HG02852 (cell line): ENCODE measurements around the gene TPM2.

Source experiments
- ATAC-seq: cut with Tn5 transposase; IDR thresholded peaks from one replicate; pipeline ENCODE4 v1.9.1; 2021; ENCODE audit warnings: mild to moderate bottlenecking, moderate library complexity; ENCODE audit not compliant: unreplicated experiment

Gene TPM2

GRCh38 chr9:35689542-35690293 lies at the start of gene TPM2:
TSS of gene TPM2 (minus strand) at chr9:35689925. CDS start at chr9:35689817, 108 bp downstream.
- ATAC-seq: no peak

DNA sequence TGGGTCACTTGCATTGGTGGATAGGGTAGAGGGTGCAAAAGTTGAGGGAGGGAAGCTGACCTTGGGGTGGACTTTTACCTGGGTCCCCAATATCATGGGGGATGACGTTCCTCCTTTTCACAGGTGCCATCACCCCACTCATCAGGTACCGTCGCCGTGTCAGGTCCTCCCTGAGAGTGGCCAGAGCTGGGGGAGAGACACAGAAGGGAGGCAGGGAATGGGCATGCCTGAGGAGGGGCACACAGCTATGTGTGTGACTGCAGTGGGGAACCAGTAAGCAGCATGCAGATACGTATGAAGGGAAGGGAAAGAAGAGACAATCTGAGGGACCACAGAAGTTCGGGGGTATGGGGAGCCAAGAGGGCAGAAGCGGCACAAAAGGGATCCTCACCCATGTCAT lies 49.2 kb upstream of the TPM2 start:
- ATAC-seq: no peak

- ATAC-seq: no peak
Measured at GRCh38 chr9:35738186-35738585, 48.5 kb upstream of the TPM2 start.

DNA sequence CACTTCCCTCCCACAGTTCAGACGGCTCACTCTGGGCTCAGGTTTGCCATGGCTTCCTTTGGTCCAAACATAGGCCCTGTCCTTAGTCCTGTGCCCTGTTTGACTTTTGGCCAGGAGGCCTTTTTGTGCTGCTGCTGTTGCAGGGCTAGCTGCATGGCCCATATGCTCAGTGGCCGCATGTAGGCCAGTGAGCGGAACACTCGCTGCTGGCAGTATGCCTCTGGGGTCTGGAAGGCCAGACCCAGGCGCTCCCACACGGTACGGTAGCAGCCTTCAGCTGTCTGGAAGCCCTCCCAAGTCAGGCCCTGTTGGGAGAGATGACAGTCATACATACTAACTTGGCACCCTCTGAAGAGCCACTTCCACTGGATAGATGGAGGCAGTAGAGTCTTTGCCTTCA lies 47.4 kb upstream of the TPM2 start:
- ATAC-seq: no peak

DNA sequence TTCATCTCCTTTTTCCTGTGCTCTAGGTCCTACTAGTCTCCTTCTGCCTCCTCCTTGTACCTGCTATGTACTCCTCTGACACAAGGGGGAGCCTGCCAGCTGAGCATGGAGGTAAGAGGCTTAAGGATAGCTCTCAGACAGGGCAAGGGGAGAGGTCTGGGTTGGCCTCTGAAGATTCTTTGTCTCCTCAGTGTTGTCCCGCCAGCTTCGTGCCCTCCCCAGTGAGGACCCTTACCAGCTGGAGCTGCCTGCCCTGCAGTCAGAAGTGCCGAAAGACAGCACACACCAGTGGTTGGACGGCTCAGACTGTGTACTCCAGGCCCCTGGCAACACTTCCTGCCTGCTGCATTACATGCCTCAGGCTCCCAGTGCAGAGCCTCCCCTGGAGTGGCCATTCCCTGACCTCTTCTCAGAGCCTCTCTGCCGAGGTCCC lies 46.5 kb upstream of the TPM2 start:
- no peak for ATAC-seq

DNA sequence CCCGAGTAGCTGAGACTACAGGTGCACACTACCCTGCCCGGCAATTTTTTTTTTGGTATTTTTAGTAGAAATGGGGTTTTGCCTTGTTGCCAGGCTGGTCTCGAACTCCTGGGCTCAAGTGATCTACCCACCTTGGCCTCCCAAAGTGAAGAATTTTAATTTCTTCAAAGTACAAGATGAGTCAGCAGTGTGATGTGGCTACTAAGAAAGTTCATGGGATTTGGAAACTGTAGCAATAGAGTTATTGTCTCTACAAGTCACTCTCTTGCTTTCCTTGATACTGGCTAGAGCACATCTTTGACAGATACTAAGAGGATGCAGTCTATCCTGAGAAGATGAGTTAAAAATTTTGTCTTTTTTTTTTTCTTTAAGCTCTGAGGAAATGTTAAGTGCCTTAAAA lies 44.4 kb upstream of the TPM2 start:
- no peak for ATAC-seq

DNA sequence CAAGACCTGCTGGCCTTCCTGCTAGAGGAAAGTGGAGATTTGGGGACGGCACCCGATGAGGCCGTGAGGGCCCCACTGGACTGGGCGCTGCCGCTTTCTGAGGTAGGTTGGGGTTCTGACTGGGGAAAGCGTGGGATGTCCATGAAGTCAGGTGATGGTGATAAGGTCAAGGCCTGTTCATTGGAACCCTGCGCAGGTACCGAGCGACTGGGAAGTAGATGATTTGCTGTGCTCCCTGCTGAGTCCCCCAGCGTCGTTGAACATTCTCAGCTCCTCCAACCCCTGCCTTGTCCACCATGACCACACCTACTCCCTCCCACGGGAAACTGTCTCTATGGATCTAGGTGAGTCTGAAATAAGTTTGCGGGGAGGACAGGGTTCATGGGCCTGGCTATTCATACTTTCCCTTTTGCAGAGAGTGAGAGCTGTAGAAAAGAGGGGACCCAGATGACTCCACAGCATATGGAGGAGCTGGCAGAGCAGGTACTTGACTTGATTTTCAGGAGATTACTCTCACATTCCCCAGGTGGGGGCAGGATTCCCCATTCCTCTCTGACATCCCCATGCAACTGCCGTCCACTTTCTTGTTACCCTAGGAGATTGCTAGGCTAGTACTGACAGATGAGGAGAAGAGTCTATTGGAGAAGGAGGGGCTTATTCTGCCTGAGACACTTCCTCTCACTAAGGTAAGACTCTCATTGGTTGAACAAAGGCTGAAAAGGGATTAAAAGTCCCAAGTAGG lies 43.2 kb upstream of the TPM2 start:
- peak; percentile 2 for ATAC-seq

DNA sequence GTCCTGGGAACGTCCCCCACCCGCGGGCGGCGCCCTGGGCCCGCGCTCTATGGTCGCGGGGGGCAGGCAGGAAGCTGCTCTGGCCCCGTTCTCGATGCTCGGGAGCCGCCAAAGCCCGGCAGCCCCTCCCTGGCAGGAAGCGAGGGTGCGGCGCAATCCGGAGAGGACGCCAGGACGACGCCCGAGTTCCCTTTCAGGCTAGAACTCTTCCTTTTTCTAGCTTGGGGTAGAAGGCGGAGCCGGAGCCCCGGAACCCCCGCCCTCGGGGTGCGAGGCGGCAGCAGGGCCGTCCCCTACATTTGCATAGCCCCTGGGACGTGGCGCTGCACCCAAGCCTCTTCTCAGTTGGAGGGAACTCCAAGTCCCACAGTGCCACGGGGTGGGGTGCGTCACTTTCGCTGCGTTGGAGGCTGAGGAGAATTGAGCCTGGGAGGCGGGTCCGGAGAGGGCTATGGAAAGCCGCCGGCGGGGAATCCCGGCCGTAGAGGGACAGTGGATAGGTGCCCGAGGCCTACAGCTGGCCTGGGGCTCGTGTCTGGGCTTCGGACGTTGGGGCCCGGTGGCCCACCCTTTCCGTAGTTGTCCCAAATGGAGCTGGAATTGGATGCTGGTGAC lies 42.6 kb upstream of the TPM2 start, which contains the start of the genes CREB3 and TLN1:
Gene CREB3, plus strand, starts transcription at position 482 of the 615 bp plus-strand sequence. Its CDS starts 107 bp downstream, at position 589.
Gene TLN1, minus strand, starts transcription at position 11 of the 615 bp plus-strand sequence. CDS start 6,501 bp downstream, outside the sequence.
- peak; percentile 75 for ATAC-seq

DNA sequence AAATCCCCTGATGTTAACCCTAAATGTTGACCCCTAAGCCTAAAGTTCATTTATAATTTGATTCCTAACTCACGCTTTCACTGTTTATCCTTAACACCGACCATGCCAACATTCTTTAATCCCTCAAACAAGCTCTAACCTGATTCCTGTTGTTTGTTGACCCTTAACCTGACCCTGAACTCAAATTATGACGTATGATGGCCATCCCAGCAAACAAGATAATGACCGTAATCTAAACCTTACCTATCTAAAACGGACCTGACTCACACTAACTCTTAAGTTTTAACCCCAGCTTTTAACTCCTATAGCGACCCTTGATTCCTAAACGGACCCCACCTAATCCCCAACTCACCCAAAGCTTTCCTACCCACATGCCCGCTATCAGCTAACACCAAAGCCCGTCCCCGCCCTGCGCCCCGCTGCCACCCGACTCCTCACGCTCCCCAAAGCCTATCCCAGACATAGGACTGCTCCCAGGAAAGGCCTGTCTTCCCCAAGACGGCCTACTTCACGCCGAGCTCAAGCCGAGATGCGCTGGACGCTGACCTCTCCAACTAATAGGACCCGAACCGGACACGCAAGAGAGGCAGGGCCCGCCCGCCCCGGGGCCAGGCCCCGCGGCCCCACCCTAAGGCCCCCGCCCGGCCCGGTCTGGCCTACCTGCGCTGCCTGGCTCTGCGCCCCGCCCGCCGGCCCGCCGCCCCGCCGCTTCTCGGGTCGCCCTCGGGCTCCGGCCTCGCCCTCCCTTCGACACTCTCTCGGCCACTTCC lies 41.9 kb upstream of the TPM2 start:
- no peak for ATAC-seq

DNA sequence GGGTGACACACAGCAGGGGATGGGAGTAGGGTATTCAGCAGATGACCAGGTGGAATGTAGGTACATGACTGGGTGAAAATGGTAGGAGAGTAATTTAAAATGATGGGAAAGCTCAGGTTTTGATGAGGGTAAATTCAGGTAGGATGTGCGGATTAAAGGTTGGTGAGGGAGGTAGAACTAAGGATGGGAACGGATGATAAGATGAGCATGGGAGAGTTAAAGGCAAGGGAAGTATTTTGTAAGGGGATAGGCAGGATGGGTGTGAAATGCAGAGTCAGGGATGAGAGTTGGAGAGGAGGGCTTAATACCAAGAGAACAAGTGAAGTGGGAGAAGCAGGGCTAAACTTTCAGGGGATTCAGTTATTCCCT lies 40.7 kb upstream of the TPM2 start:
- ATAC-seq: no peak

GRCh38 chr9:35729700-35730485 lies 40.2 kb upstream of the TPM2 start:
- no peak for ATAC-seq

DNA sequence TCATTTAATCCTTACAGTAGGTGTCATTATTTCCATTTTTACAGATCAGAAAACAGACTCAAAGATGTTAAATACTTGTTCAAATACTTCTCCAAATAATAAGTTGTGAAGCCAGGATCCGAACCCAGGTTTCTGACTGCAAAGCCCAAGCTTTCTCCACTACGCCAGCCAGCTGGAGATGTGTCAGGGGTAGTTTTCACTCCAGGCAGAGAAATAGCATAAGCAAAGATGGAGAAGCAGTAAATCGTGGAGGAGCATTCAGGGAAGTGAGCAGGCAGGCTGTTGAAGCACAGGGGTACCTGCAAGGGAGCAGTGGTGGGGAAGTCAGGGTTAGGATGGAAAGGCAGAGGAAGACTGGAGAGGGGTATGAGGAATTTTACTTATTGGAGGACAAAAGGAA lies 39.4 kb upstream of the TPM2 start:
- ATAC-seq: no peak

GRCh38 chr9:35728041-35728971 lies 38.6 kb upstream of the TPM2 start:
- no peak for ATAC-seq

GRCh38 chr9:35727676-35728040 lies 37.9 kb upstream of the TPM2 start:
- ATAC-seq: no peak

DNA sequence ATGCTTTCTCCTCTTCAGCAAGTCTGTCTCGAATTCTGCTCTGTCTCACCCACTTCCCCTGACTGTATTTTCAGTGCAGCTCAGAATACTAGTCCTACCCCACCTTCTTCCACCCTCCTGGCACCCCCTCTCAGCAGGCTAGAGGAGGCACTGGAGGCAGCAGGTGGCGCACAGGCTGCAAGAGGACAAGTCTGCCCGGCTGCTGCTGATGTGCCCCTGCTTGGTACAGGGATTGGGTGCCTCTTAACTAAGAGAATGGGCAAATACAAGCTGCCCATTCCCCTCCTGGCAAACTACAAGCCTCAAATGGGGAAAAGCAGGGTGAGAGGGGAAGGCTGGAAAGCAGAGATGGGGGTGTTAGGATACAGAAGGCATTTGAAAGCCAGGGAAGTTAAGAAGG lies 37.2 kb upstream of the TPM2 start:
- ATAC-seq: no peak

- no peak for ATAC-seq
Measured at GRCh38 chr9:35725362-35725761, 35.6 kb upstream of the TPM2 start.

- ATAC-seq: no peak
Measured at GRCh38 chr9:35723908-35724307, 34.2 kb upstream of the TPM2 start.

- no peak for ATAC-seq
Measured at GRCh38 chr9:35723426-35723825, 33.7 kb upstream of the TPM2 start.

DNA sequence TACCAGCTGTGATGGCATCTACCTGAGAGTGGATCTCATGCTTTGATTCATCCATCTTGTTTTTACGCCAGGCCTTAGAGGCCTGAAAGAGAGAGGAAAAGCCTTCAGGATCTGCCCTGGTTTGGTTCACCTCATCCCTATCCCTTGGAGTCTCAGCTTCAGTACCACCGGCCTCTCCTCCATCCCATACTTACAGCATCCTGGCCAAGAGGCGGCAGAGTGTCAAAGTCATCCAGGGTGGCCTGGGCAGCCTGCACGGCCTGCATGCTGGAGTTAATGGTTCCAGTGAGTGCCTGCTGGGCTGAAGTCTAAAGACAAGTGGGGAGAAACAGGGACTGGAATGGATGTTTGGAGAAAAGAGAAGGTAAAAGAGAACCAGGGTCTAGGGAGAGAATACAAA lies 29.8 kb upstream of the TPM2 start:
- no peak for ATAC-seq
